HG03139 (cell line): ENCODE results near the gene GRPEL1.
"Not testable (repeated sequence)": the region's sequence is repeated elsewhere in the genome, so short reads cannot be mapped to it uniquely, and the experiment has no call there.

Experiments
- ATAC-seq: cut with Tn5 transposase; IDR thresholded peaks from one replicate; pipeline ENCODE4 v1.9.1; 2021; ENCODE audit not compliant: unreplicated experiment

Gene GRPEL1

DNA sequence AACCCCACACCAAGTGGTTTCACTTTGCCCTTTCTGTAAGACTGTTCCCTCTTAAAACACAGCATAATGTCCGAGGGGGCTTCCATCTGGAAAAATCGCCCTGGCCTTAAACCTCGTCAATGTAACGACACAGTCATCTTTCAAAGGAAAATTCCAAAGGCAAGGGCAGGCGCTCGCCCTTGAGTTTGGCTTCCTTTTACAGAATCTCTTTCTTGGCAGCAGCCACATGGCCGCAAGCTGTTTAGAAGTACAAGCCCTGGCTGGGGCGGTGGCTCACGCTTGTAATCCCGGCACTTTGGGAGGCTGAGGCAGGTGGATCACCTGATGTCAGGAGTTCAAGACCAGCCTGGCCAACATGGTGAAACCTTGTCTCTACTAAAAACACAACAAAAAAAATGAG, 27.1 kb upstream of the GRPEL1 start:
- no peak for ATAC-seq

GRCh38 chr4:7092026-7092425, 24.2 kb upstream of the GRPEL1 start:
- no peak for ATAC-seq

- no peak for ATAC-seq
Observed at GRCh38 chr4:7089213-7089986, 21.5 kb upstream of the GRPEL1 start.

GRCh38 chr4:7087036-7087435, 19.2 kb upstream of the GRPEL1 start:
- ATAC-seq, result no peak

DNA sequence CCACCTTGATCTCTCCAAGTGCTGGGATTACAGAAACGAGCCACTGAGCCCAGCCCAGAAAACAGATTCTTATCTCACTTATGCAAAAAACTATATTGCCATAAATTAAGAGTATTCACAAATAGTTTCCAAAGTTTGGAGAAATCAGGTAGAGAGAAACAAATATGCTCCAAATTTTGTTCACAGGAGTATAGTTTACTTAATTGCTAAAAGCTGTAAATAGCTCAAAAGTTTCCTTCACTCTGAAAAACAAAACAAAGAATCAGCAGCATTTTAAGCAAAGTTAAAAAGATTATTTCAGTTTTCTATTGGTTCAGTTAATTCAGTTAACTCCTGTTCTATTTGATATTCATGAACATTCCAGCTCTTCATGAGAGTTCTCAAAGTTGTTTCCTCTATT, 18.5 kb upstream of the GRPEL1 start:
- ATAC-seq, result no peak

DNA sequence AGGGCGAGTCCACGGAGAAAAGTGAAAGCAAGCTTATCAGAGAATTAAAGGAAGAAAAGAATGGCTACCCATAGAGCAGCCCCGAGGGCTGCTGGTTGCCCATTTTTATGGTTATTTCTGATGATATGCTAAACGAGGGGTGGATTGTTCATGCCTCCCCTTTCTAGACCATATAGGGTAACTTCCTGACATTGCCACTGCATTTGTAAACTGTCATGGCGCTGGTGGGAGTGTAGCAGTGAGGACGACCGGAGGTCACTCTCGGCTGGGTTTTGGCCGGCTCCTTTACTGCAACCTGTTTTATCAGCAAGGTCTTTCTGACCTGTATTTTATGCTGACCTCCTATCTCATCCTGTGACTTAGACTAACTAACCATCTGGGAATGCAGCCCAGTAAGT, 16.7 kb upstream of the GRPEL1 start:
- ATAC-seq, result not testable (repeated sequence)

DNA sequence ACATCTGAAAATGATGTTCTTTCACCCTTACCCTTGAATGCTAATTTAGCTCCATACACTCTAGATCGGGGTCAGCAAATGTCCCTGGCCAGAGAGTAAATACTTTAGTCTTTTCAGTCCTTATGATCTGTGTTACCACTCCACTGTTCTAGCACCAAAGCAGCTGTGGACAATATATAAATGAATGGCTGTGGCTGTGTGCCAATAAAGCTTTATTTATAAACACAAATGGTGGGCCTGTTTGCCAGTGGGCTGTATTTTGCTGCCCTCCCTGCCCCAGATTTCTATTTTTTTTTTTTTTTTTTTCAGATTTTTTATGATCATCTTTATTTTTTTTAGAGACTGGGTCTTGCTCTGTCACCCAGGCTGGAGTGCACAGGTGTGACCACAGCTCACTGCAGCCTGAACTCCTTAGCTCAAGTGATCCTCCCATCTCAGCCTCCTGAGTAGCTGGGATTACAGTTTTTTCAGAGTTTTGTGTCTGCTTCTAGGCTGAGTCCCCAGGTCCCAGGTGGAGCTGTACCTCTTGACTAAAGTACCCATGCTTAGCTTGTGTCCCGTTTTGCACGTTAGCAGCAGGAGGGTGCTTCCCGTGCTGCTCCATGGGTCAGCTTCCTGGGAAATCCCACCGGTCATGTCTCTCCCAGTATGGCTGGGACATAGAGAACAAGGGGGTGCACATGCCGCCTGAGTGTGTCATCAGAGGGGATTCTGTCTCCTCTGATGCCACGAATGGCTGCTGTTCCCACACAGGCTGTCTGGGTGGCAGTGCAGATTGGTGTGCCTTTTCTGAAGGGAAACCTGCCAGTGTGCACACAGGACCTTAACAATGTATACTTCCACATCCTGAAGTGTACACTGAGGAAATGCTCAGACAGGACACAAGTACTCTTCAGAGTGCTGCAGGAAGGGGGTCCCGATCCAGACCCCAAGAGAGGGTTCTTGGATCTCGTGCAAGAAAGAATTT, 16.0 kb upstream of the GRPEL1 start:
- ATAC-seq, result no peak

- ATAC-seq, result not testable (repeated sequence)
Observed at GRCh38 chr4:7079909-7080308, 12.0 kb upstream of the GRPEL1 start.

DNA sequence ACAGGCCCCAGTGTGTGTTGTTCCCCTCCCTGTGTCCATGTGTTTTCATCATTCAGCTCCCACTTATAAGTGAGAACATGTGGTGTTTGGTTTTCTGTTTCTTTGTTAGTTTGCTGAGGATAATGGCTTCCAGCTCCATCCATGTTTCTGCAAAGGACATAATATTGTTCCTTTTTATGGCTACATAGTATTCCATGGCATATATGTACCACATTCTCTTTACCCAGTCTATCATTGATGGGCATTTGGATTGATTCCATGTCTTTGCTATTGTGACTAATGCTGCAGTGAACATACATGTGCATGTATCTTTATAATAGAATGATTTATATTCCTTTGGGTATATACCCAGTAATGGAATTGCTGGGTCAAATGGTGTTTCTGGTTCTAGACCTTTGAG, 11.6 kb upstream of the GRPEL1 start:
- ATAC-seq, result not testable (repeated sequence)

DNA sequence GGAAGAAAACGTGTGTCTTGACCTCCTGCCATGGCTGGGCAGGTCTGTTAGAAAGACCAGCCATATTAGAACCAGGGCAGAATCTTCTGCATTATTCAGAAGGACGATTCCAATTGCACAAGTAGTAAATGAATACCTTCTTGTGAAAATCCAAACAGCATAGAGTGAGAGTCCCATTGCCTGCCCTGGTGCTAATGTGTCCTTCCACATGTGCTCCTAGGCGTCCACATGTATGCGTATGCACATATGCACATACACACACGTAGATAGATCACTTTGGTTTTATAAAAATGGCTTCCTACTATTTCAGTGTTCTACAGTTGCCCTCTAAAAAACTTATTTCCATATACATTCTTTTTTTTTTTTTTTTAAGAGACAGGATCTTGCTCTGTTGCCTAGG, 10.2 kb upstream of the GRPEL1 start:
- ATAC-seq, result no peak

DNA sequence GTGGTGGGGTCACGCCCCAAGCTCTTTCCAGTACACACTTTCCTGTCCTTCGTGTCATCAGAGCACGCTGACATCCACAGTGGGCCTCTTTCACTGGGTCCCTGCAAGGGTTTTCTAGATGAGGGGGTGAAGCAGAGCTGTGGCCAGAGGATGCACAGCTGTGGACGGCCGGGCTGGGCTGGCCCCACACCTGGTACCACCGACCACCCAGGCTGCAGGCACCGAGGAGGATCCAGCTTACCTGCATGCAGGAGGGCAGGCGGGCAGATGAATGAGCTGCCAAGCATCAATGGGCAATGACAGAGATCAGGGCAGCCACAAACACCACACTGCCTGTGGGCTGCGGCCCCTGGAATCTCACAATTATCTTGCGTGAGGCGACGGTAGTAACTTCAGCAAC, 9.5 kb upstream of the GRPEL1 start:
- ATAC-seq, result no peak

DNA sequence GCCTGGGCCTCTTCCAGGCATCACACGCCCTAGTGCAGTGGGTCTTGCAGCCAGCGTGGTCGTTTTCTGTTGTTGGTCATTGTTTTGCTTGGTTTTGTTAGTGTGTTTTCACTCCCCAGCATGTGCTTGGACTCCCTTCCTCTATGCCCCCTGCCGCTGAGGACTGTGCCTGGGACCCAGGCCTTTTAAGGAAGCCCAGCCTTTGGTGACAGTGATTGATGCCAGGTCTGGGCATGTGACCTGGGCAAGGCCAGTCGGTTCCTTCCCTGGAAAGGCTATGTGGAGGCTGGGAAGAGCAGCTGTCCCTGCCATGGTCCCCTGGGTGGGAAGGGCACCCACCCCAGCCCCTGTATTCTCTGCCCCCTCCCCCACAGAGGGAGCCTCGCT, 8.8 kb upstream of the GRPEL1 start:
- ATAC-seq, result no peak

DNA sequence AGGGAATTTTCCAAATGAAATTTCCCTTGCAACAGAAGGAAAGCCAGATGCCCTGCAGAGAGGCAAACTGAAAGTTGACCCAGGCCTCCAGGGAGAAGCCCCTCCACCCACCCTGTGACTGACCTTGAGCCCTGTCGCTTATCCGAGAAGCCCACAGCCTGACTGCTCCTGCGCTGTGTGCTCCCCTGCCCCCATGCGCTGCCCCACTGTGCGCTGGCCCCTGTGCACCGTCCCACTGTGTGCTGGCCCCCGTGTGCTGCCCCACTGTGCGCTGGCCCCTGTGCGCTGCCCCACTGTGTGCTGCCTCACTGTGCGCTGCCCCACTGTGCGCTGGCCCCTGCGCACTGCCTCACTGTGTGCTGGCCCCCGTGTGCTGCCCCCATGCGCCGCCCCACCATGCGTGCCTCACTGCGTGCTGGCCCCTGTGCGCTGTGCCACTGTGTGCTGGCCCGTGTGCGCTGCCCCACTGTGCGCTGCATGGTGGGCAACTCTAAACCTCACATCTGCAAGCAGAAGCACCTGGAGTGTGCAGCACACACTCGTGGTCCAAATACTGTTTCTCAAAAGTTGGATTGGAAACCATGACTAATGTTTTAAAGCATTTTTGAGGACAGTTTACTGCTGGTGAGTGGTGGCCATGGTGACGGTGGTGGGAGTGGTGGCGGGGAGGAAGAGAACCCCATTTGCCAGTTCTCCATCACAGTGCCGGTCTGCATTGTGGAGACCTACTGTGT, 8.3 kb upstream of the GRPEL1 start:
- ATAC-seq, result no peak

GRCh38 chr4:7074426-7074825, 6.6 kb upstream of the GRPEL1 start:
- no peak for ATAC-seq

GRCh38 chr4:7073526-7074390, 5.9 kb upstream of the GRPEL1 start:
- ATAC-seq, result no peak

- no peak for ATAC-seq
Observed at GRCh38 chr4:7073059-7073458, 5.2 kb upstream of the GRPEL1 start.

GRCh38 chr4:7070729-7071511, 3.1 kb upstream of the GRPEL1 start:
- ATAC-seq, result no peak

- ATAC-seq, result no peak
Observed at GRCh38 chr4:7068883-7069282, 1.0 kb upstream of the GRPEL1 start.

- no peak for ATAC-seq
Observed at GRCh38 chr4:7068279-7068842, 497 bp upstream of the GRPEL1 start.

- no peak for ATAC-seq
Observed at GRCh38 chr4:7067126-7067451, 775 bp downstream of the GRPEL1 start.
